ENCODE measurements around the gene LARGE1. TPM values are rescaled to one million over a fixed set of nuclear protein-coding genes. Genes with fewer than 3 reads are reported as not detected.
A peak's percentile ranks its signal among the peaks of the same experiment; 100 is the strongest.

Gene LARGE1
- total and polyA plus RNA-seq, 4 donors: 25.6 to 45.6 (median 37.6) TPM

GRCh38 chr22:33640900-33641299, 279.4 kb downstream of the LARGE1 start:
- DNase-seq (ENCODE audit: low read depth in 4 of 6, low spot score in 6 of 6): no peak
- no peaks in the 10 kb centered on the region for H3K36me3 ChIP-seq (ENCODE audit: control insufficient read depth, insufficient read depth, low read length)
- no peaks in the 10 kb centered on the region for H3K27me3 ChIP-seq (ENCODE audit: control insufficient read depth, insufficient read depth, low read length)
- H3K4me1 ChIP-seq (ENCODE audit: control insufficient read depth, insufficient read depth, low read length): no peaks in the 10 kb centered on the region
- H3K4me3 ChIP-seq (ENCODE audit: low read depth, low read length): no peak overlapping the region
- peaks cover 2% of the 10 kb centered on the region for H3K9me3 ChIP-seq (ENCODE audit: control insufficient read depth, insufficient read depth, low read length)
- 90% methylated on average over 6 of the region's 7 CpGs for WGBS (ENCODE audit: insufficient coverage)
- H3K27ac ChIP-seq (ENCODE audit: low read depth, low read length): no peak overlapping the region

- Histone ChIP-seq H3K27ac (ENCODE audit: low read depth, low read length) (no peak overlapping the region), H3K27me3 (ENCODE audit: control insufficient read depth, insufficient read depth, low read length) (no peaks in the 10 kb centered on the region), H3K4me1 (ENCODE audit: control insufficient read depth, insufficient read depth, low read length) (no peaks in the 10 kb centered on the region), H3K9me3 (ENCODE audit: control insufficient read depth, insufficient read depth, low read length) (no peaks in the 10 kb centered on the region), H3K36me3 (ENCODE audit: control insufficient read depth, insufficient read depth, low read length) (no peaks in the 10 kb centered on the region), H3K4me3 (ENCODE audit: low read depth, low read length) (no peak overlapping the region)
- 93% methylated on average over 6 of the region's 10 CpGs for WGBS (ENCODE audit: insufficient coverage)
- peak in 1 of 6 donors; percentile 48 for DNase-seq (ENCODE audit: low read depth in 4 of 6, low spot score in 6 of 6)
These were observed 280.6 kb downstream of the LARGE1 start for GRCh38 chr22:33639588-33640254.

GRCh38 chr22:33635766-33636165, 284.5 kb downstream of the LARGE1 start:
- H3K36me3 ChIP-seq (ENCODE audit: control insufficient read depth, insufficient read depth, low read length): no peaks in the 10 kb centered on the region
- no peak for DNase-seq (ENCODE audit: low read depth in 4 of 6, low spot score in 6 of 6)
- H3K4me3 ChIP-seq (ENCODE audit: low read depth, low read length): no peak overlapping the region
- no peaks in the 10 kb centered on the region for H3K9me3 ChIP-seq (ENCODE audit: control insufficient read depth, insufficient read depth, low read length)
- H3K4me1 ChIP-seq (ENCODE audit: control insufficient read depth, insufficient read depth, low read length): no peaks in the 10 kb centered on the region
- WGBS (ENCODE audit: insufficient coverage): 93% methylated on average over 2 of the region's 2 CpGs
- H3K27me3 ChIP-seq (ENCODE audit: control insufficient read depth, insufficient read depth, low read length): no peaks in the 10 kb centered on the region
- no peak overlapping the region for H3K27ac ChIP-seq (ENCODE audit: low read depth, low read length)

- WGBS (ENCODE audit: insufficient coverage): 90% methylated on average over 4 of the region's 9 CpGs
- H3K4me1 ChIP-seq (ENCODE audit: control insufficient read depth, insufficient read depth, low read length): no peaks in the 10 kb centered on the region
- no peaks in the 10 kb centered on the region for H3K36me3 ChIP-seq (ENCODE audit: control insufficient read depth, insufficient read depth, low read length)
- H3K4me3 ChIP-seq (ENCODE audit: low read depth, low read length): no peak overlapping the region
- no peak overlapping the region for H3K27ac ChIP-seq (ENCODE audit: low read depth, low read length)
- no peaks in the 10 kb centered on the region for H3K27me3 ChIP-seq (ENCODE audit: control insufficient read depth, insufficient read depth, low read length)
- no peak for DNase-seq (ENCODE audit: low read depth in 4 of 6, low spot score in 6 of 6)
- H3K9me3 ChIP-seq (ENCODE audit: control insufficient read depth, insufficient read depth, low read length): no peaks in the 10 kb centered on the region
These were observed 288.5 kb downstream of the LARGE1 start for GRCh38 chr22:33631777-33632176.

GRCh38 chr22:33625959-33626358, 294.3 kb downstream of the LARGE1 start:
- WGBS (ENCODE audit: insufficient coverage): 64% methylated on average over 7 of the region's 8 CpGs
- Histone ChIP-seq H3K4me3 (ENCODE audit: low read depth, low read length) (no peak overlapping the region), H3K4me1 (ENCODE audit: control insufficient read depth, insufficient read depth, low read length) (no peaks in the 10 kb centered on the region)

GRCh38 chr22:33620085-33620484, 300.2 kb downstream of the LARGE1 start:
- no CpG with 5 or more reads among the region's 4 CpGs for whole genome bisulfite sequencing (ENCODE audit: insufficient coverage)
- Histone ChIP-seq H3K36me3 (ENCODE audit: control insufficient read depth, insufficient read depth, low read length) (no peaks in the 10 kb centered on the region), H3K4me1 (ENCODE audit: control insufficient read depth, insufficient read depth, low read length) (peaks cover 3% of the 10 kb centered on the region), H3K27me3 (ENCODE audit: control insufficient read depth, insufficient read depth, low read length) (no peaks in the 10 kb centered on the region), H3K4me3 (ENCODE audit: low read depth, low read length) (no peak overlapping the region), H3K27ac (ENCODE audit: low read depth, low read length) (no peak overlapping the region), H3K9me3 (ENCODE audit: control insufficient read depth, insufficient read depth, low read length) (peaks cover 1% of the 10 kb centered on the region)
- DNase-seq (ENCODE audit: low read depth in 4 of 6, low spot score in 6 of 6): no peak

More at GRCh38 chr22:33625959-33626358, 294.3 kb downstream of the LARGE1 start:
- DNase-seq (ENCODE audit: low read depth in 4 of 6, low spot score in 6 of 6): peak in 1 of 6 donors; percentile 38
- Histone ChIP-seq H3K9me3 (ENCODE audit: control insufficient read depth, insufficient read depth, low read length) (no peaks in the 10 kb centered on the region), H3K27me3 (ENCODE audit: control insufficient read depth, insufficient read depth, low read length) (no peaks in the 10 kb centered on the region), H3K36me3 (ENCODE audit: control insufficient read depth, insufficient read depth, low read length) (no peaks in the 10 kb centered on the region), H3K27ac (ENCODE audit: low read depth, low read length) (no peak overlapping the region)

GRCh38 chr22:33606504-33606903, 313.8 kb downstream of the LARGE1 start:
- no peak for DNase-seq (ENCODE audit: low read depth in 4 of 6, low spot score in 6 of 6)
- Histone ChIP-seq H3K4me3 (ENCODE audit: low read depth, low read length) (no peak overlapping the region), H3K36me3 (ENCODE audit: control insufficient read depth, insufficient read depth, low read length) (no peaks in the 10 kb centered on the region), H3K9me3 (ENCODE audit: control insufficient read depth, insufficient read depth, low read length) (no peaks in the 10 kb centered on the region), H3K27ac (ENCODE audit: low read depth, low read length) (no peak overlapping the region), H3K27me3 (ENCODE audit: control insufficient read depth, insufficient read depth, low read length) (no peaks in the 10 kb centered on the region), H3K4me1 (ENCODE audit: control insufficient read depth, insufficient read depth, low read length) (no peaks in the 10 kb centered on the region)
- WGBS (ENCODE audit: insufficient coverage): 100% methylated on average over 6 of the region's 7 CpGs

GRCh38 chr22:33605666-33606065, 314.6 kb downstream of the LARGE1 start:
- 42% methylated on average over 10 of the region's 11 CpGs for WGBS (ENCODE audit: insufficient coverage)
- Histone ChIP-seq H3K27ac (ENCODE audit: low read depth, low read length) (no peak overlapping the region), H3K4me1 (ENCODE audit: control insufficient read depth, insufficient read depth, low read length) (no peaks in the 10 kb centered on the region), H3K36me3 (ENCODE audit: control insufficient read depth, insufficient read depth, low read length) (no peaks in the 10 kb centered on the region), H3K27me3 (ENCODE audit: control insufficient read depth, insufficient read depth, low read length) (no peaks in the 10 kb centered on the region), H3K9me3 (ENCODE audit: control insufficient read depth, insufficient read depth, low read length) (no peaks in the 10 kb centered on the region), H3K4me3 (ENCODE audit: low read depth, low read length) (no peak overlapping the region)
- DNase-seq (ENCODE audit: low read depth in 4 of 6, low spot score in 6 of 6): peak in 1 of 6 donors; percentile 5

- Histone ChIP-seq H3K36me3 (ENCODE audit: control insufficient read depth, insufficient read depth, low read length) (no peaks in the 10 kb centered on the region), H3K4me1 (ENCODE audit: control insufficient read depth, insufficient read depth, low read length) (no peaks in the 10 kb centered on the region), H3K4me3 (ENCODE audit: low read depth, low read length) (no peak overlapping the region), H3K27ac (ENCODE audit: low read depth, low read length) (no peak overlapping the region), H3K27me3 (ENCODE audit: control insufficient read depth, insufficient read depth, low read length) (no peaks in the 10 kb centered on the region), H3K9me3 (ENCODE audit: control insufficient read depth, insufficient read depth, low read length) (no peaks in the 10 kb centered on the region)
- WGBS (ENCODE audit: insufficient coverage): 100% methylated on average over 3 of the region's 6 CpGs
- no peak for DNase-seq (ENCODE audit: low read depth in 4 of 6, low spot score in 6 of 6)
These were observed 315.1 kb downstream of the LARGE1 start for GRCh38 chr22:33605221-33605620.

- no peak overlapping the region for H3K27ac ChIP-seq (ENCODE audit: low read depth, low read length)
- no peaks in the 10 kb centered on the region for H3K4me1 ChIP-seq (ENCODE audit: control insufficient read depth, insufficient read depth, low read length)
- no peaks in the 10 kb centered on the region for H3K9me3 ChIP-seq (ENCODE audit: control insufficient read depth, insufficient read depth, low read length)
- H3K27me3 ChIP-seq (ENCODE audit: control insufficient read depth, insufficient read depth, low read length): no peaks in the 10 kb centered on the region
- WGBS (ENCODE audit: insufficient coverage): 100% methylated on average over 2 of the region's 2 CpGs
- H3K36me3 ChIP-seq (ENCODE audit: control insufficient read depth, insufficient read depth, low read length): no peaks in the 10 kb centered on the region
- no peak for DNase-seq (ENCODE audit: low read depth in 4 of 6, low spot score in 6 of 6)
- H3K4me3 ChIP-seq (ENCODE audit: low read depth, low read length): no peak overlapping the region
These were observed 319.2 kb downstream of the LARGE1 start for GRCh38 chr22:33601062-33601461.

Data from spinal cord (tissue), 10 donors.